PC-9 (cell line): ENCODE measurements around the gene KBTBD13. TPM values are rescaled to one million over a fixed set of nuclear protein-coding genes. Genes with fewer than 3 reads are reported as not detected.

ENCODE experiments used
- BruUV-seq: library from RNA; stranded (reverse); fragments of 400-500 nt; replicated peaks from 2 replicates; lab custom pipeline; 2021; lab: Mats Ljungman, UMichigan
- CTCF ChIA-PET: fragments of 300-600 bp; sonication (Branson Sonifier 250); formaldehyde crosslinking; loops from one replicate; lab custom pipeline; 2022; ENCODE audit warnings: antibody characterized with exemption; lab: Charles Lee
- POLR2A ChIA-PET: fragments of 300-600 bp; sonication (Branson Sonifier 250); formaldehyde crosslinking; loops from one replicate; lab custom pipeline; 2022; ENCODE audit warnings: antibody characterized with exemption; ENCODE audit not compliant: unreplicated experiment; lab: Charles Lee
- DNase-seq, 2 experiments: peaks; one replicate each; pipeline versions ENCODE4 v3.0.0 to v3.0.0-alpha.2; 2015 to 2022; ENCODE audit warnings: mixed read lengths in 1 of 2
- H2AFZ ChIP-seq: fragments of 200-600 bp; sonication (generic); 2 replicates; pipeline ENCODE4 v1.8.1; 2017; ENCODE audit warnings: antibody characterized with exemption
- H3F3A ChIP-seq: fragments of 200-600 bp; sonication (generic); 2 replicates; pipeline ENCODE4 v1.8.1; 2017; ENCODE audit warnings: antibody characterized with exemption, mild to moderate bottlenecking, low read depth; ENCODE audit not compliant: insufficient read depth
- H3K27ac ChIP-seq: fragments of 200-600 bp; sonication (generic); 2 replicates; pipeline ENCODE4 v1.6.1; 2016; ENCODE audit warnings: mixed run types
- H3K27me3 ChIP-seq: fragments of 200-600 bp; sonication (generic); 2 replicates; pipeline ENCODE4 v1.6.1; 2016; ENCODE audit warnings: low read depth, mixed run types; ENCODE audit not compliant: insufficient read depth
- H3K36me3 ChIP-seq: fragments of 200-600 bp; sonication (generic); 2 replicates; pipeline ENCODE4 v1.6.1; 2016; ENCODE audit warnings: low read depth, mixed run types
- H3K4me1 ChIP-seq: fragments of 200-600 bp; sonication (generic); replicated peaks from 2 replicates; pipeline ENCODE4 v1.6.1; 2016; ENCODE audit warnings: mixed run types; ENCODE audit not compliant: insufficient read depth
- H3K4me2 ChIP-seq: fragments of 200-600 bp; sonication (generic); 2 replicates; pipeline ENCODE4 v1.6.1; 2017; ENCODE audit warnings: mixed run types
- H3K4me3 ChIP-seq: fragments of 200-600 bp; sonication (generic); 2 replicates; pipeline ENCODE4 v1.6.1; 2016; ENCODE audit warnings: mixed run types
- H3K79me2 ChIP-seq: fragments of 200-600 bp; sonication (generic); 2 replicates; pipeline ENCODE4 v1.6.1; 2017; ENCODE audit warnings: low read depth, mixed run types
- H3K9me2 ChIP-seq: fragments of 200-600 bp; sonication (generic); 2 replicates; pipeline ENCODE4 v1.8.1; 2017; ENCODE audit warnings: mild to moderate bottlenecking; ENCODE audit not compliant: insufficient read depth
- H3K9me3 ChIP-seq: fragments of 200-600 bp; sonication (generic); 2 replicates; pipeline ENCODE4 v1.8.1; 2016; ENCODE audit warnings: low read depth; ENCODE audit not compliant: insufficient read depth
- H4K20me1 ChIP-seq: fragments of 200-600 bp; sonication (generic); 2 replicates; pipeline ENCODE4 v1.8.1; 2017; ENCODE audit not compliant: insufficient read depth
- CTCF ChIP-seq: fragments of 200-600 bp; sonication (generic); conservative IDR thresholded peaks from 2 replicates; pipeline ENCODE4 v1.6.1; 2017; ENCODE audit warnings: mixed run types, antibody characterized with exemption, mild to moderate bottlenecking, moderate library complexity
- EZH2 ChIP-seq: fragments of 200-600 bp; sonication (generic); IDR thresholded peaks from 2 replicates; pipeline ENCODE4 v1.8.0; 2017; ENCODE audit warnings: antibody characterized with exemption, low read depth
- intact Hi-C: fragments of 100-400 bp; cut with micrococcal nuclease; formaldehyde crosslinking; loops from one replicate; pipeline ENCODE4 v1.10.0; 2022; ENCODE audit not compliant: unreplicated experiment
- total RNA-seq: library from RNA; stranded (reverse); gene quantifications from 2 replicates; pipeline ENCODE4 v1.2.3, GENCODE V29; 2021

KBTBD13 gene
- total RNA-seq, 1 experiment from 2014 or later: not detected

- H4K20me1 ChIP-seq: no peaks in the 10 kb centered on the region
- H3K4me3 ChIP-seq: no peak overlapping the region
- H3K27me3 ChIP-seq: no peaks in the 10 kb centered on the region; the same call in 1 of the 2 replicates
- no TSS peak for BruUV-seq
- no peaks in the 10 kb centered on the region for H3K36me3 ChIP-seq
- H3F3A ChIP-seq: no peaks in the 10 kb centered on the region
- intact Hi-C loops: no loop called here
- no peak overlapping the region for H3K27ac ChIP-seq
- H3K9me2 ChIP-seq: no peaks in the 10 kb centered on the region
- no peak for DNase-seq
- H3K9me3 ChIP-seq: no peaks in the 10 kb centered on the region
- no peak for TF ChIP-seq EZH2
- no peak for TF ChIP-seq CTCF
- H3K79me2 ChIP-seq: no peaks in the 10 kb centered on the region
- H2AFZ ChIP-seq: no peak overlapping the region
- POLR2A ChIA-PET: interaction anchor here (0.7 kb wide), 1 partner anchor 53 kb away, joined by 17 read pairs; no protein-coding TSS in a partner anchor
- H3K4me1 ChIP-seq: no peaks in the 10 kb centered on the region
- CTCF ChIA-PET: interaction anchor here (0.6 kb wide), 1 partner anchor 18 kb away, joined by 6 read pairs; no protein-coding TSS in a partner anchor
- H3K4me2 ChIP-seq: no peak overlapping the region
Measured at GRCh38 chr15:65066635-65067316, 9.8 kb upstream of the KBTBD13 start.

- ChIA-PET CTCF (no interaction called here), POLR2A (no interaction called here)
- H3K27ac ChIP-seq: no peak overlapping the region
- no peak overlapping the region for H3K4me3 ChIP-seq
- no peaks in the 10 kb centered on the region for H4K20me1 ChIP-seq
- H2AFZ ChIP-seq: no peak overlapping the region
- BruUV-seq: no TSS peak
- H3K9me3 ChIP-seq: no peaks in the 10 kb centered on the region
- TF ChIP-seq EZH2 (no peak), CTCF (no peak)
- intact Hi-C loops: no loop called here
- H3K27me3 ChIP-seq: no peaks in the 10 kb centered on the region; the same call in 1 of the 2 replicates
- no peaks in the 10 kb centered on the region for H3K36me3 ChIP-seq
- no peaks in the 10 kb centered on the region for H3K9me2 ChIP-seq
- H3K4me2 ChIP-seq: no peak overlapping the region
- DNase-seq: no peak
- H3F3A ChIP-seq: no peaks in the 10 kb centered on the region
- H3K4me1 ChIP-seq: no peaks in the 10 kb centered on the region
- H3K79me2 ChIP-seq: no peaks in the 10 kb centered on the region
Measured at GRCh38 chr15:65067317-65067644, 9.3 kb upstream of the KBTBD13 start.

- ChIA-PET CTCF (interaction anchor here (0.6 kb wide), 1 partner anchor 12 kb away, joined by 3 read pairs; no protein-coding TSS in a partner anchor), POLR2A (interaction anchor here (0.6 kb wide), 1 partner anchor 20 kb away, joined by 7 read pairs; no protein-coding TSS in a partner anchor)
- TF ChIP-seq CTCF (no peak), EZH2 (no peak)
- Histone ChIP-seq H3K36me3 (no peaks in the 10 kb centered on the region), H4K20me1 (no peaks in the 10 kb centered on the region), H3K4me2 (no peak within 1 kb of the TSS), H2AFZ (no peak within 1 kb of the TSS), H3F3A (no peaks in the 10 kb centered on the region), H3K27me3 (no peaks in the 10 kb centered on the region; the same call in 1 of the 2 replicates), H3K79me2 (no peaks in the 10 kb centered on the region), H3K4me1 (no peaks in the 10 kb centered on the region), H3K4me3 (no peak within 1 kb of the TSS), H3K9me3 (no peaks in the 10 kb centered on the region), H3K9me2 (no peaks in the 10 kb centered on the region), H3K27ac (no peak within 1 kb of the TSS)
- intact Hi-C loops: no loop called here
- DNase-seq: no peak
- BruUV-seq: no TSS peak
Measured at GRCh38 chr15:65067645-65068402, 8.7 kb upstream of the KBTBD13 start, which contains the start of gene RASL12. Gene RASL12 (minus strand): TSS chr15:65067991. CDS start chr15:65067835, 156 bp downstream.
